Measurements from ENCODE around the gene ATG4B.

The ATG4B gene

GRCh38 chr2:241613017-241613780 is 24.3 kb upstream of the ATG4B start:
- DNase-seq (ENCODE audit: low read depth), result no peak

GRCh38 chr2:241615041-241615440 is 22.5 kb upstream of the ATG4B start:
- DNase-seq (ENCODE audit: low read depth), result no peak

GRCh38 chr2:241615522-241616052 is 21.9 kb upstream of the ATG4B start:
- DNase-seq (ENCODE audit: low read depth), result no peak

- DNase-seq (ENCODE audit: low read depth), result no peak
These were observed 21.0 kb upstream of the ATG4B start for GRCh38 chr2:241616168-241617125.

GRCh38 chr2:241617431-241618154 is 19.9 kb upstream of the ATG4B start:
- no peak for DNase-seq (ENCODE audit: low read depth)

- DNase-seq (ENCODE audit: low read depth), result no peak
These were observed 19.1 kb upstream of the ATG4B start for GRCh38 chr2:241618296-241618805.

- no peak for DNase-seq (ENCODE audit: low read depth)
These were observed 18.7 kb upstream of the ATG4B start for GRCh38 chr2:241618829-241619228.

- no peak for DNase-seq (ENCODE audit: low read depth)
These were observed 17.7 kb upstream of the ATG4B start for GRCh38 chr2:241619597-241620418.

GRCh38 chr2:241620419-241620769 is 17.1 kb upstream of the ATG4B start:
- no peak for DNase-seq (ENCODE audit: low read depth)

- no peak for DNase-seq (ENCODE audit: low read depth)
These were observed 9.8 kb upstream of the ATG4B start for GRCh38 chr2:241627675-241628074.

GRCh38 chr2:241629762-241630435 is 7.6 kb upstream of the ATG4B start:
- DNase-seq (ENCODE audit: low read depth), result no peak

- no peak for DNase-seq (ENCODE audit: low read depth)
These were observed 4.8 kb upstream of the ATG4B start for GRCh38 chr2:241632478-241633325.

GRCh38 chr2:241633561-241633960 is 3.9 kb upstream of the ATG4B start:
- no peak for DNase-seq (ENCODE audit: low read depth)

GRCh38 chr2:241635756-241636155 is 1.7 kb upstream of the ATG4B start:
- no peak for DNase-seq (ENCODE audit: low read depth)

GRCh38 chr2:241636182-241637017 is 1.1 kb upstream of the ATG4B start:
- DNase-seq (ENCODE audit: low read depth), result no peak

- no peak for DNase-seq (ENCODE audit: low read depth)
These were observed 535 bp downstream of the ATG4B start for GRCh38 chr2:241637795-241638660.

- DNase-seq (ENCODE audit: low read depth), result no peak
These were observed 1.4 kb downstream of the ATG4B start for GRCh38 chr2:241638940-241639339.

GRCh38 chr2:241639385-241639784 is 1.9 kb downstream of the ATG4B start:
- DNase-seq (ENCODE audit: low read depth), result no peak
